Right renal cortex interstitium (tissue), 3 donors: ENCODE data around the gene HUNK. TPM values are rescaled to one million over a fixed set of nuclear protein-coding genes. Genes with fewer than 3 reads are reported as not detected.
"Not testable (repeated sequence)": the region's sequence is repeated elsewhere in the genome, so short reads cannot be mapped to it uniquely, and the experiment has no call there.

Experiments used
- DNase-seq, 3 donors: peaks; one replicate each; pipeline ENCODE4 v3.0.0-alpha.2; 2013; ENCODE audit warnings: low read depth in 3 of 3, low spot score in 2 of 3
- polyA plus RNA-seq, 3 donors: library from polyadenylated mRNA; unstranded; fragments of 120-200 nt; gene quantifications; one replicate each; pipeline ENCODE4 v1.2.1, GENCODE V29; 2013; ENCODE audit not compliant: insufficient read length in 3 of 3

The HUNK gene
- polyA plus RNA-seq, 3 donors, result 14.5 to 16.1 (median 15.1) TPM

GRCh38 chr21:32038751-32039150, 165.9 kb downstream of the HUNK start:
- DNase-seq, result not testable (repeated sequence)

- no peak for DNase-seq
These were observed 170.6 kb downstream of the HUNK start for GRCh38 chr21:32043458-32043857.

GRCh38 chr21:32044205-32045180, 171.7 kb downstream of the HUNK start:
- no peak for DNase-seq

- DNase-seq, result no peak
These were observed 173.4 kb downstream of the HUNK start for GRCh38 chr21:32046191-32046590.

DNA sequence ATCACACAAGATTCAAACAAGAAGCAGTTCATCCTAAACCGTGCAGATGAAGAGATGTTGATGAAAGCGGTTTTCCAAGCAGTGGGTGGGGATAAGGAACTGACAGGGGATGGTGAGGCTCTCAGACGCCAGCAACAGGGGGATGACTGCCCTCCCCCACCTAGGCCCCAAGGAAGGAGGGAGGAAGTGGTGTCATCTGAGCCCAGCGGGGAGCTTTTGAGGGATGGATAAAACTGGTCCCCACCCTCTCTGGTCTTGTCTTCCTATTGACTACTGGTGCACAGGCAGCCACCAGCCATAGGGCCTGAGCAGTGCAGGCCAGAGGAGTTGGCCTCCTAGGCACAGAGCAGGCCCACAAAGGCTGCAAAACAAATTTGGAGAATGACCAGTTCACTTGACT, 175.5 kb downstream of the HUNK start:
- DNase-seq, result no peak

Other genes with a start within 250 kb of the HUNK start
- 100 to 1,000 TPM; 298 to 304 (median 298) TPM for gene SOD1, start 213.3 kb upstream of the HUNK start, polyA plus RNA-seq
- 10 to 100 TPM; 31.9 to 37.5 (median 33.2) TPM for gene SCAF4, start 140.9 kb upstream of the HUNK start, polyA plus RNA-seq